GM15510 (cell line): ENCODE results near the gene LRRC71.

ENCODE experiments used
- POLR2A ChIP-seq: IDR thresholded peaks from 3 replicates; pipeline ENCODE4 v1.6.1; 2011; ENCODE audit warnings: borderline replicate concordance; ENCODE audit not compliant: insufficient read length; ENCODE audit errors: extremely low read depth

Gene LRRC71

GRCh38 chr1:156899956-156900718 lies 20.3 kb upstream of the LRRC71 start:
- TF ChIP-seq POLR2A, result no peak

- no peak for TF ChIP-seq POLR2A
These were observed 19.4 kb upstream of the LRRC71 start for GRCh38 chr1:156900896-156901589.

- TF ChIP-seq POLR2A, result no peak
These were observed 18.9 kb upstream of the LRRC71 start for GRCh38 chr1:156901590-156901900.

- no peak for TF ChIP-seq POLR2A
These were observed 18.2 kb upstream of the LRRC71 start for GRCh38 chr1:156901966-156902915.

GRCh38 chr1:156903328-156904091 lies 16.9 kb upstream of the LRRC71 start:
- TF ChIP-seq POLR2A, result no peak

GRCh38 chr1:156904187-156904959 lies 16.1 kb upstream of the LRRC71 start:
- TF ChIP-seq POLR2A, result no peak

- TF ChIP-seq POLR2A, result no peak
These were observed 15.3 kb upstream of the LRRC71 start for GRCh38 chr1:156905176-156905575.

GRCh38 chr1:156905651-156906050 lies 14.8 kb upstream of the LRRC71 start:
- no peak for TF ChIP-seq POLR2A

- no peak for TF ChIP-seq POLR2A
These were observed 14.1 kb upstream of the LRRC71 start for GRCh38 chr1:156906206-156906906.

GRCh38 chr1:156908541-156908940 lies 11.9 kb upstream of the LRRC71 start:
- no peak for TF ChIP-seq POLR2A

- TF ChIP-seq POLR2A, result no peak
These were observed 11.5 kb upstream of the LRRC71 start for GRCh38 chr1:156908955-156909354.

GRCh38 chr1:156909671-156910070 lies 10.8 kb upstream of the LRRC71 start:
- no peak for TF ChIP-seq POLR2A

- TF ChIP-seq POLR2A, result no peak
These were observed 10.1 kb upstream of the LRRC71 start for GRCh38 chr1:156910309-156910782.

- TF ChIP-seq POLR2A, result no peak
These were observed 8.7 kb upstream of the LRRC71 start for GRCh38 chr1:156911577-156912298.
